ENCODE results near the gene MTHFR.

Gene MTHFR

GRCh38 chr1:11792106-11792505 is 13.7 kb downstream of the MTHFR start:
- Histone ChIP-seq H3K4me1 (ENCODE audit: control insufficient read depth, low read depth, low read length) (peaks cover 9% of the 10 kb centered on the region), H4K8ac (ENCODE audit: low read depth, low read length) (no peak overlapping the region), H3K4me2 (ENCODE audit: low read length) (no peak overlapping the region), H3K9ac (ENCODE audit: low read length) (no peak overlapping the region), H3K4me3 (ENCODE audit: low read length) (no peak overlapping the region), H3K36me3 (ENCODE audit: control insufficient read depth, insufficient read depth, low read length) (peaks cover 2% of the 10 kb centered on the region), H3K79me1 (ENCODE audit: low read length) (no peaks in the 10 kb centered on the region), H3K56ac (ENCODE audit: low read length) (no peak overlapping the region), H4K5ac (ENCODE audit: low read length) (no peak overlapping the region), H3K4ac (ENCODE audit: low read depth, low read length) (no peak overlapping the region), H3K79me2 (ENCODE audit: control insufficient read depth, insufficient read depth, low read length) (no peaks in the 10 kb centered on the region), H3K23ac (ENCODE audit: low read length) (no peak overlapping the region), H3K27ac (ENCODE audit: low read depth, low read length) (no peak overlapping the region), H3K18ac (ENCODE audit: low read length) (no peak overlapping the region), H2AK5ac (ENCODE audit: low read length) (no peak overlapping the region), H2BK15ac (replicated peaks; ENCODE audit: low read depth) (no peak overlapping the region), H3K27me3 (ENCODE audit: insufficient read depth, low read length, poor library complexity) (no peaks in the 10 kb centered on the region), H2BK5ac (ENCODE audit: low read length) (no peak overlapping the region), H2BK120ac (ENCODE audit: low read depth, low read length) (no peak overlapping the region)
- no CpG with 5 or more reads among the region's 11 CpGs for WGBS (ENCODE audit: extremely low coverage, insufficient coverage, low lambda C conversion rate)
- no peak for DNase-seq

GRCh38 chr1:11790880-11791715 is 14.7 kb downstream of the MTHFR start:
- Histone ChIP-seq H2BK120ac (ENCODE audit: low read depth, low read length) (no peak overlapping the region), H3K79me2 (ENCODE audit: control insufficient read depth, insufficient read depth, low read length) (no peaks in the 10 kb centered on the region), H3K23ac (ENCODE audit: low read length) (no peak overlapping the region), H3K4ac (ENCODE audit: low read depth, low read length) (no peak overlapping the region), H3K4me3 (ENCODE audit: low read length) (no peak overlapping the region), H3K9ac (ENCODE audit: low read length) (no peak overlapping the region), H3K56ac (ENCODE audit: low read length) (no peak overlapping the region), H4K5ac (ENCODE audit: low read length) (no peak overlapping the region), H4K8ac (ENCODE audit: low read depth, low read length) (no peak overlapping the region), H3K4me2 (ENCODE audit: low read length) (no peak overlapping the region), H3K27ac (ENCODE audit: low read depth, low read length) (no peak overlapping the region), H2BK15ac (replicated peaks; ENCODE audit: low read depth) (no peak overlapping the region), H2BK5ac (ENCODE audit: low read length) (no peak overlapping the region), H2AK5ac (ENCODE audit: low read length) (no peak overlapping the region), H3K27me3 (ENCODE audit: insufficient read depth, low read length, poor library complexity) (no peaks in the 10 kb centered on the region), H3K79me1 (ENCODE audit: low read length) (no peaks in the 10 kb centered on the region), H3K4me1 (ENCODE audit: control insufficient read depth, low read depth, low read length) (peaks cover 13% of the 10 kb centered on the region), H3K36me3 (ENCODE audit: control insufficient read depth, insufficient read depth, low read length) (peaks cover 2% of the 10 kb centered on the region), H3K18ac (ENCODE audit: low read length) (no peak overlapping the region)
- DNase-seq = no peak
- WGBS (ENCODE audit: extremely low coverage, insufficient coverage, low lambda C conversion rate) = no CpG with 5 or more reads among the region's 19 CpGs

- Histone ChIP-seq H3K4me3 (ENCODE audit: low read length) (no peak overlapping the region), H2BK5ac (ENCODE audit: low read length) (no peak overlapping the region), H3K79me1 (ENCODE audit: low read length) (no peaks in the 10 kb centered on the region), H2BK15ac (replicated peaks; ENCODE audit: low read depth) (no peak overlapping the region), H3K27ac (ENCODE audit: low read depth, low read length) (no peak overlapping the region), H3K4ac (ENCODE audit: low read depth, low read length) (no peak overlapping the region), H3K4me1 (ENCODE audit: control insufficient read depth, low read depth, low read length) (peaks cover 13% of the 10 kb centered on the region), H3K56ac (ENCODE audit: low read length) (no peak overlapping the region), H2AK5ac (ENCODE audit: low read length) (no peak overlapping the region), H3K23ac (ENCODE audit: low read length) (no peak overlapping the region), H3K9ac (ENCODE audit: low read length) (no peak overlapping the region), H3K27me3 (ENCODE audit: insufficient read depth, low read length, poor library complexity) (no peaks in the 10 kb centered on the region), H3K4me2 (ENCODE audit: low read length) (no peak overlapping the region), H3K18ac (ENCODE audit: low read length) (no peak overlapping the region), H2BK120ac (ENCODE audit: low read depth, low read length) (no peak overlapping the region), H3K79me2 (ENCODE audit: control insufficient read depth, insufficient read depth, low read length) (no peaks in the 10 kb centered on the region), H3K36me3 (ENCODE audit: control insufficient read depth, insufficient read depth, low read length) (peaks cover 2% of the 10 kb centered on the region), H4K8ac (ENCODE audit: low read depth, low read length) (no peak overlapping the region), H4K5ac (ENCODE audit: low read length) (no peak overlapping the region)
- no CpG with 5 or more reads among the region's 20 CpGs for WGBS (ENCODE audit: extremely low coverage, insufficient coverage, low lambda C conversion rate)
- DNase-seq = no peak
Measured at GRCh38 chr1:11790101-11790879, 15.5 kb downstream of the MTHFR start.

- H3K4ac ChIP-seq (ENCODE audit: low read depth, low read length) = no peak overlapping the region
- H3K27ac ChIP-seq (ENCODE audit: low read depth, low read length) = no peak overlapping the region
- no peaks in the 10 kb centered on the region for H3K27me3 ChIP-seq (ENCODE audit: insufficient read depth, low read length, poor library complexity)
- no peak overlapping the region for H2BK15ac ChIP-seq (replicated peaks; ENCODE audit: low read depth)
- H3K4me2 ChIP-seq (ENCODE audit: low read length) = no peak overlapping the region
- H2AK5ac ChIP-seq (ENCODE audit: low read length) = no peak overlapping the region
- H3K56ac ChIP-seq (ENCODE audit: low read length) = no peak overlapping the region
- no peak overlapping the region for H3K18ac ChIP-seq (ENCODE audit: low read length)
- H3K36me3 ChIP-seq (ENCODE audit: control insufficient read depth, insufficient read depth, low read length) = no peaks in the 10 kb centered on the region
- no peak overlapping the region for H3K4me3 ChIP-seq (ENCODE audit: low read length)
- no peaks in the 10 kb centered on the region for H3K79me2 ChIP-seq (ENCODE audit: control insufficient read depth, insufficient read depth, low read length)
- H3K79me1 ChIP-seq (ENCODE audit: low read length) = no peaks in the 10 kb centered on the region
- no peak overlapping the region for H2BK5ac ChIP-seq (ENCODE audit: low read length)
- H3K4me1 ChIP-seq (ENCODE audit: control insufficient read depth, low read depth, low read length) = peaks cover 13% of the 10 kb centered on the region
- H4K8ac ChIP-seq (ENCODE audit: low read depth, low read length) = no peak overlapping the region
- WGBS (ENCODE audit: extremely low coverage, insufficient coverage, low lambda C conversion rate) = no CpG with 5 or more reads among the region's 13 CpGs
- no peak for DNase-seq
- no peak overlapping the region for H3K9ac ChIP-seq (ENCODE audit: low read length)
- no peak overlapping the region for H2BK120ac ChIP-seq (ENCODE audit: low read depth, low read length)
- H3K23ac ChIP-seq (ENCODE audit: low read length) = no peak overlapping the region
- no peak overlapping the region for H4K5ac ChIP-seq (ENCODE audit: low read length)
Measured at GRCh38 chr1:11789126-11790067, 16.4 kb downstream of the MTHFR start.

- Histone ChIP-seq H3K23ac (ENCODE audit: low read length) (no peak overlapping the region), H2BK120ac (ENCODE audit: low read depth, low read length) (no peak overlapping the region), H2AK5ac (ENCODE audit: low read length) (no peak overlapping the region), H4K5ac (ENCODE audit: low read length) (no peak overlapping the region), H3K4ac (ENCODE audit: low read depth, low read length) (no peak overlapping the region), H3K79me2 (ENCODE audit: control insufficient read depth, insufficient read depth, low read length) (no peaks in the 10 kb centered on the region), H3K4me3 (ENCODE audit: low read length) (no peak overlapping the region), H2BK5ac (ENCODE audit: low read length) (no peak overlapping the region), H3K27me3 (ENCODE audit: insufficient read depth, low read length, poor library complexity) (no peaks in the 10 kb centered on the region), H2BK15ac (replicated peaks; ENCODE audit: low read depth) (no peak overlapping the region), H3K56ac (ENCODE audit: low read length) (no peak overlapping the region), H3K4me2 (ENCODE audit: low read length) (no peak overlapping the region), H4K8ac (ENCODE audit: low read depth, low read length) (no peak overlapping the region), H3K9ac (ENCODE audit: low read length) (no peak overlapping the region), H3K27ac (ENCODE audit: low read depth, low read length) (no peak overlapping the region), H3K4me1 (ENCODE audit: control insufficient read depth, low read depth, low read length) (peaks cover 13% of the 10 kb centered on the region), H3K36me3 (ENCODE audit: control insufficient read depth, insufficient read depth, low read length) (no peaks in the 10 kb centered on the region), H3K79me1 (ENCODE audit: low read length) (no peaks in the 10 kb centered on the region), H3K18ac (ENCODE audit: low read length) (no peak overlapping the region)
- no peak for DNase-seq
- WGBS (ENCODE audit: extremely low coverage, insufficient coverage, low lambda C conversion rate) = no CpG with 5 or more reads among the region's 14 CpGs
Measured at GRCh38 chr1:11788549-11789053, 17.2 kb downstream of the MTHFR start.

Measured in mesendoderm (in vitro differentiated cells).